DOHH2 (cell line): ENCODE results near the gene RPTOR.

Source experiments
- H3F3A ChIP-seq: fragments of 200-600 bp; sonication (generic), shearing (Covaris generic); 2 replicates; pipeline ENCODE4 v1.6.0; 2016; ENCODE audit warnings: antibody characterized with exemption, mild to moderate bottlenecking; ENCODE audit not compliant: control insufficient read depth, insufficient read depth
- H3K27ac ChIP-seq: fragments of 200-600 bp; sonication (generic); 2 replicates; pipeline ENCODE4 v1.5.1; 2014; ENCODE audit warnings: low read depth, mild to moderate bottlenecking, low read length, moderate library complexity
- H3K27me3 ChIP-seq: fragments of 200-600 bp; sonication (generic); 2 replicates; pipeline ENCODE4 v1.6.1; 2014; ENCODE audit warnings: mild to moderate bottlenecking, low read length, mixed read lengths; ENCODE audit not compliant: control insufficient read depth
- H3K36me3 ChIP-seq: fragments of 200-600 bp; sonication (generic); 2 replicates; pipeline ENCODE4 v1.6.1; 2014; ENCODE audit warnings: mild to moderate bottlenecking, low read length, moderate library complexity, mixed read lengths; ENCODE audit not compliant: control insufficient read depth
- H3K4me1 ChIP-seq: fragments of 200-600 bp; sonication (generic); 2 replicates; pipeline ENCODE4 v1.6.1; 2014; ENCODE audit warnings: mild to moderate bottlenecking, low read length, mixed read lengths; ENCODE audit not compliant: control insufficient read depth
- H3K4me2 ChIP-seq: fragments of 200-600 bp; sonication (generic); 2 replicates; pipeline ENCODE4 v1.6.0; 2014; ENCODE audit warnings: mild to moderate bottlenecking, low read length, moderate library complexity
- H3K4me3 ChIP-seq: fragments of 200-600 bp; sonication (generic); 2 replicates; pipeline ENCODE4 v1.5.1; 2014; ENCODE audit warnings: mild to moderate bottlenecking, low read length, mixed read lengths
- H3K79me2 ChIP-seq: fragments of 200-600 bp; sonication (generic); 2 replicates; pipeline ENCODE4 v1.6.1; 2014; ENCODE audit warnings: mild to moderate bottlenecking, low read length, mixed read lengths; ENCODE audit not compliant: control insufficient read depth
- H3K9me2 ChIP-seq: fragments of 200-600 bp; sonication (generic); replicated peaks from 2 replicates; pipeline ENCODE4 v1.6.1; 2014; ENCODE audit warnings: mild to moderate bottlenecking, low read length, mixed read lengths; ENCODE audit not compliant: control insufficient read depth
- H3K9me3 ChIP-seq: fragments of 200-600 bp; sonication (generic); 2 replicates; pipeline ENCODE4 v1.6.1; 2014; ENCODE audit warnings: antibody characterized with exemption, low read length, mixed read lengths; ENCODE audit not compliant: control insufficient read depth, insufficient read depth
- H4K20me1 ChIP-seq: fragments of 200-600 bp; sonication (generic); 2 replicates; pipeline ENCODE4 v1.6.0; 2014; ENCODE audit warnings: low read depth, mild to moderate bottlenecking, antibody characterized with exemption, low read length, moderate library complexity; ENCODE audit not compliant: control insufficient read depth, insufficient read depth
- CTCF ChIP-seq: fragments of 200-600 bp; sonication (generic); IDR thresholded peaks from one replicate; pipeline ENCODE4 v1.5.1; 2014; ENCODE audit warnings: antibody characterized with exemption, mild to moderate bottlenecking, low read depth, low read length; ENCODE audit not compliant: poor library complexity, severe bottlenecking
- EZH2phosphoT487 ChIP-seq: fragments of 200-600 bp; sonication (generic); IDR thresholded peaks from 2 replicates; pipeline ENCODE4 v1.6.1; 2017; ENCODE audit warnings: borderline replicate concordance, mild to moderate bottlenecking, antibody characterized with exemption, low read length, moderate library complexity, mixed read lengths

RPTOR gene

GRCh38 chr17:80835816-80836657, 291.4 kb downstream of the RPTOR start:
- Histone ChIP-seq H3K79me2 (no peaks in the 10 kb centered on the region), H3K9me3 (peaks cover 3% of the 10 kb centered on the region; the same call in 1 of the 2 replicates), H3F3A (no peaks in the 10 kb centered on the region), H3K4me1 (peaks cover 13% of the 10 kb centered on the region), H3K4me3 (no peak overlapping the region), H3K9me2 (no peaks in the 10 kb centered on the region), H3K36me3 (peaks cover 19% of the 10 kb centered on the region), H4K20me1 (no peaks in the 10 kb centered on the region), H3K27me3 (no peaks in the 10 kb centered on the region), H3K4me2 (no peak overlapping the region), H3K27ac (no peak overlapping the region)
- TF ChIP-seq CTCF (no peak), EZH2phosphoT487 (no peak)

GRCh38 chr17:80836658-80836965, 292.0 kb downstream of the RPTOR start:
- Histone ChIP-seq H4K20me1 (no peaks in the 10 kb centered on the region), H3K4me2 (no peak overlapping the region), H3K4me3 (no peak overlapping the region), H3K36me3 (peaks cover 19% of the 10 kb centered on the region), H3K4me1 (peaks cover 13% of the 10 kb centered on the region), H3K9me2 (no peaks in the 10 kb centered on the region), H3K27ac (no peak overlapping the region), H3F3A (no peaks in the 10 kb centered on the region), H3K79me2 (no peaks in the 10 kb centered on the region), H3K27me3 (no peaks in the 10 kb centered on the region), H3K9me3 (peaks cover 3% of the 10 kb centered on the region; the same call in 1 of the 2 replicates)
- TF ChIP-seq CTCF (no peak), EZH2phosphoT487 (no peak)

GRCh38 chr17:80836971-80837481, 292.4 kb downstream of the RPTOR start:
- no peak overlapping the region for H3K4me3 ChIP-seq
- TF ChIP-seq CTCF = no peak
- TF ChIP-seq EZH2phosphoT487 = no peak
- H3F3A ChIP-seq = no peaks in the 10 kb centered on the region
- H4K20me1 ChIP-seq = no peaks in the 10 kb centered on the region
- H3K9me3 ChIP-seq = peaks cover 3% of the 10 kb centered on the region; the same call in 1 of the 2 replicates
- H3K27ac ChIP-seq = no peak overlapping the region
- H3K4me2 ChIP-seq = no peak overlapping the region
- no peaks in the 10 kb centered on the region for H3K27me3 ChIP-seq
- H3K79me2 ChIP-seq = no peaks in the 10 kb centered on the region
- H3K4me1 ChIP-seq = peaks cover 13% of the 10 kb centered on the region
- peaks cover 19% of the 10 kb centered on the region for H3K36me3 ChIP-seq
- no peaks in the 10 kb centered on the region for H3K9me2 ChIP-seq
